ENCODE measurements around the gene AATF.

Gene AATF

DNA sequence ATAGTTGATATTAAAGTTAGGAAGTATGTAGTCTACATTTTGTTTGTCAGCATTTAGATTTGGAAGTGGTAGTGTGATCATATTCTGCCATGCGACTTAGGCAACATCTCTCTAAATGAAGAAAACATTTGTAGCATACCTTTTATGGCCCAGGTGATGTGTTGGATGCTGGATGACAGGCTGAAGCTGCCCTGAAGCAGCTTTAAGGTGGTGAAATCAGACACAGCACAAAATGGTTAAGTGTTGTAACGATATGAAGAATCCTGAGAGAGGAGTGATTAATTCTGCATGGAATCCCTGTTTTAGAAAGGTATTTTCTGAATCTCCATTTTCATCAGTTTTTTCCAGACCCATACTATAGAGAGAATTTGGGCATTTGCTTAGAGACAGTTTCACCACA, 28.3 kb downstream of the AATF start:
- no peak for TF ChIP-seq ZFX (IDR thresholded peaks at IDR 0.05)
- TF ChIP-seq CTCF (conservative IDR thresholded peaks at IDR 0.05), result no peak
- no peak overlapping the region for H3K27ac ChIP-seq

GRCh38 chr17:36977568-36977967, 28.8 kb downstream of the AATF start:
- TF ChIP-seq CTCF (conservative IDR thresholded peaks at IDR 0.05) (no peak), ZFX (IDR thresholded peaks at IDR 0.05) (no peak)
- H3K27ac ChIP-seq, result no peak overlapping the region

DNA sequence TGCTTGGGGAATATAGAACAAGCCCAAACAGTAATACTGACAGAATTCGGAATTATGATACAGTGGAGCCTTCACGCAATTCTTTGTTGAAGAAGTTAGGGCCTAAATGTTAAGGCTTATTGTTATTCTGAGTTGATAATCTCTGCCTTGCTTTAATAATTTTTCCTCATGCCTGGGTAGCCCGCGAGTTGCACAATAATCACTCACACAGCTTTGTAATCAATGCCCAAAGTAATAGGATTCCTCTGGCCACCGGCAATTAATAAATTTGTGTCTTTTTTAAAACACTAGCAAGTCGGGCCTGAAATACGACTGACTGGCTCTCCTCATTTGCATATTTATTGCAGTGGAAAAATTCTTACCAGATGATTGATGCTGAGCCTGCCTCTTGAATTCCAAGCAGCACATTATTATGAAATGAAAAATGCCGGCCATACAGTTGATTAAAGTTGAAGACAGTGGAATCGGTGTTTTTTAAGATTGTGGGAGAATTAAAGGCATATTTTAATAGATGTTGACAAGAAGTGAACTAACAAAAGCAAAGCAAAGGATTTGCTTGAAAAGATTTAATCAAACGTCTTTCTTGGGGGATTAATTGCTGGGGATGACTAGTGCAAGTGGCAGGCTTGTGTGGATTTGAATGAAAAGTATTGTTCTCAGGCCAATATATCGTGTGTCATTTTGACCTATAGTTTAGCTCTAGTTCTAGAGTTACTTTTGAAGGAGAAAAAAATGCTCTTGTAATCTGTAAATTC, 30.2 kb downstream of the AATF start:
- no peak overlapping the region for H3K27ac ChIP-seq
- TF ChIP-seq ZFX (IDR thresholded peaks at IDR 0.05) (no peak), CTCF (conservative IDR thresholded peaks at IDR 0.05) (no peak)

DNA sequence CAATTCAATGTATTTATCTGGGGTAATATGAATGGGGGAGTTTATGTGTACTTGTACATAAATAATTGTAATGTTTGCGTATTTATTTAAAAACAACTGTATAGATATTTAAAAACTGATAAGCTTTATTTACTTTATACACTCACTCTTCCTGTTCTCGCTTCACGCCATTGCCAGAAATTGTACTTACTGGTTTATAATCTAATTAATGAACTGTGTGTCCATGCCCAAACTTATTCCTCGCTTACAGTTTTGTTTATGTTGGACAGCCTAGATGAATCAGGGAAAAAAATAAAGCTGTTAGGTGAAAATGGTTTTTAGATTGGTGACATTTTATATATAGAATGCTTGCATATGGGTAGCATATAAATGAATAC, 30.8 kb downstream of the AATF start:
- TF ChIP-seq CTCF (conservative IDR thresholded peaks at IDR 0.05) (no peak), ZFX (IDR thresholded peaks at IDR 0.05) (no peak)
- no peak overlapping the region for H3K27ac ChIP-seq

DNA sequence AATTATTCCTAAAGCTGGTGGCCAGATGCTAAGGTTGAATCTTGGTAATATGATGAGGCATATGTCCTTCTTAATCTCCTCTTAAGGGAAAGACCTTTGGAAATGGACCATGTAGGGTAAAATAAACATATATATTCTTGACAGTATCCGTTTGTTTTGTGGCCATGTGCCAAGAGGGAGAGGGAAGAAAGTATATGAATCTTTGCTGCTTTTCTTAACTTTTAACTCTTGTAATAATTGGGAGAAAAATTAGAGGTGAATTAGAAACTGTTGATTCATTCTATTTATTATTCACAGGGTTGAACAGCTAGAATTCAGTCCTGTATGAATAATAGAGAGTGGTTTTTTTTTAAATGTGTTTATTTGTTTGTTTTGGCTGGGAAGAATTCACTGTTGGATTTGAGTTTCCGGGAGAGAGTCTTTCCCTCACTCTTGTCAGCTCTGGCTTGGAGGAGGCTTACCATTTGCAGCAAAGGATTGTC, 31.6 kb downstream of the AATF start:
- TF ChIP-seq CTCF (conservative IDR thresholded peaks at IDR 0.05), result no peak
- TF ChIP-seq ZFX (IDR thresholded peaks at IDR 0.05), result no peak
- no peak overlapping the region for H3K27ac ChIP-seq

GRCh38 chr17:36983618-36984017, 34.9 kb downstream of the AATF start:
- H3K27ac ChIP-seq, result no peak overlapping the region
- TF ChIP-seq ZFX (IDR thresholded peaks at IDR 0.05) (no peak), CTCF (conservative IDR thresholded peaks at IDR 0.05) (no peak)

GRCh38 chr17:36989173-36989572, 40.4 kb downstream of the AATF start:
- TF ChIP-seq CTCF (conservative IDR thresholded peaks at IDR 0.05) (no peak), ZFX (IDR thresholded peaks at IDR 0.05) (no peak)
- no peak overlapping the region for H3K27ac ChIP-seq

Data from C4-2B (cell line).